SK-N-SH (cell line): Measurements from ENCODE around the gene DDIT3.

Source experiments
- SMC3 ChIP-seq: IDR thresholded peaks from 2 replicates; pipeline ENCODE4 v1.6.1; 2012; ENCODE audit warnings: low read depth, low read length, improper control_type of control experiment
- TF ChIP-seq, protein P1 (sequence below): fragments of 200-600 bp; sonication (generic); IDR thresholded peaks from 2 replicates; pipeline ENCODE4 v1.6.1; 2017; ENCODE audit warnings: antibody characterized with exemption, mild to moderate bottlenecking, moderate library complexity

DNA sequence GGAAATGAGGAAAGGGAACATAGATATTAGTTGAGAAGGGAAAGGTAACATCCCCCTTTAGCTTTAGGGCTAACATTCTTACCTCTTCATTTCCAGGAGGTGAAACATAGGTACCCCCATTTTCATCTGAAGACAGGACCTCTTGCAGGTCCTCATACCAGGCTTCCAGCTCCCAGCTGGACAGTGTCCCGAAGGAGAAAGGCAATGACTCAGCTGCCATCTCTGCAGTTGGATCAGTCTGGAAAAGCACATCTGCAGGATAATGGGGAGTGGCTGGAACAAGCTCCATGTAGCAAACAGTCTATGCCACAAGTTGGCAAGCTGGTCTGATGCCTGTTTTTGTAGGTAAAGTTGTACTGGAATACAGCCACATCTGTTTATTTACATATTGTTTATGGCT, 3.1 kb downstream of the DDIT3 start:
- TF ChIP-seq, protein P1, sequence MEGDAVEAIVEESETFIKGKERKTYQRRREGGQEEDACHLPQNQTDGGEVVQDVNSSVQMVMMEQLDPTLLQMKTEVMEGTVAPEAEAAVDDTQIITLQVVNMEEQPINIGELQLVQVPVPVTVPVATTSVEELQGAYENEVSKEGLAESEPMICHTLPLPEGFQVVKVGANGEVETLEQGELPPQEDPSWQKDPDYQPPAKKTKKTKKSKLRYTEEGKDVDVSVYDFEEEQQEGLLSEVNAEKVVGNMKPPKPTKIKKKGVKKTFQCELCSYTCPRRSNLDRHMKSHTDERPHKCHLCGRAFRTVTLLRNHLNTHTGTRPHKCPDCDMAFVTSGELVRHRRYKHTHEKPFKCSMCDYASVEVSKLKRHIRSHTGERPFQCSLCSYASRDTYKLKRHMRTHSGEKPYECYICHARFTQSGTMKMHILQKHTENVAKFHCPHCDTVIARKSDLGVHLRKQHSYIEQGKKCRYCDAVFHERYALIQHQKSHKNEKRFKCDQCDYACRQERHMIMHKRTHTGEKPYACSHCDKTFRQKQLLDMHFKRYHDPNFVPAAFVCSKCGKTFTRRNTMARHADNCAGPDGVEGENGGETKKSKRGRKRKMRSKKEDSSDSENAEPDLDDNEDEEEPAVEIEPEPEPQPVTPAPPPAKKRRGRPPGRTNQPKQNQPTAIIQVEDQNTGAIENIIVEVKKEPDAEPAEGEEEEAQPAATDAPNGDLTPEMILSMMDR, result no peak
- TF ChIP-seq SMC3, result no peak
